SK-N-SH (cell line): ENCODE measurements around the gene PBX1. TPM values are rescaled to one million over a fixed set of nuclear protein-coding genes. Genes with fewer than 3 reads are reported as not detected.

Experiments used
- CTCF ChIA-PET: fragments of 300-600, 350-600 bp; formaldehyde crosslinking; extraction: SDS; loops from one replicate; lab custom pipeline; 2021; lab: Yijun Ruan, JAX
- POLR2A ChIA-PET: fragments of 350-600 bp; sonication (Branson Sonifier 250); formaldehyde crosslinking; extraction: SDS; loops from one replicate; lab custom pipeline; 2020; ENCODE audit warnings: antibody characterized with exemption, inconsistent platforms; lab: Yijun Ruan, JAX
- DNase-seq: peaks from one replicate; pipeline ENCODE4 v3.0.0; 2012
- H2AFZ ChIP-seq: fragments of 200-600 bp; sonication (generic); 2 replicates; pipeline ENCODE4 v1.8.1; 2016; ENCODE audit warnings: antibody characterized with exemption, mild to moderate bottlenecking, low read depth
- H3F3A ChIP-seq: fragments of 200-600 bp; sonication (generic); replicated peaks from 2 replicates; pipeline ENCODE3; 2016; ENCODE audit warnings: antibody characterized with exemption, mild to moderate bottlenecking; ENCODE audit not compliant: insufficient read depth
- H3K27ac ChIP-seq, 2 experiments: fragments of 200-500 bp in 1 of 2; fragments of 200-600 bp in 1 of 2; sonication (Bioruptor generic) in 1 of 2; sonication (generic), shearing (Covaris generic) in 1 of 2; 2 replicates each; pipeline versions ENCODE4 v1.5.1 to v1.6.1; 2014 to 2016; ENCODE audit warnings: low read depth in 2 of 2, inconsistent platforms in 1 of 2, low read length in 1 of 2, mild to moderate bottlenecking in 1 of 2, mixed read lengths in 1 of 2
- H3K27me3 ChIP-seq: fragments of 200-600 bp; sonication (generic), shearing (Covaris generic); 2 replicates; pipeline ENCODE4 v1.6.1; 2016; ENCODE audit warnings: mixed run types; ENCODE audit not compliant: insufficient read depth
- H3K36me3 ChIP-seq, 2 experiments: fragments of 200-500 bp in 1 of 2; fragments of 200-600 bp in 1 of 2; sonication (Bioruptor generic) in 1 of 2; sonication (generic) in 1 of 2; replicated peaks in 1 of 2; 2 replicates each; pipeline versions ENCODE3 to v1.5.1; 2014 to 2016; ENCODE audit warnings: low read length in 1 of 2, mild to moderate bottlenecking in 1 of 2; ENCODE audit not compliant: insufficient read depth in 2 of 2, control insufficient read depth in 1 of 2
- H3K4me1 ChIP-seq, 2 experiments: fragments of 200-500 bp in 1 of 2; fragments of 200-600 bp in 1 of 2; sonication (Bioruptor generic) in 1 of 2; sonication (generic), shearing (Covaris generic) in 1 of 2; 2 replicates each; pipeline versions ENCODE4 v1.5.1 to v1.6.1; 2014 to 2016; ENCODE audit warnings: low read depth in 1 of 2, low read length in 1 of 2, mixed run types in 1 of 2; ENCODE audit not compliant: insufficient read depth in 2 of 2, control insufficient read depth in 1 of 2
- H3K4me2 ChIP-seq: fragments of 200-600 bp; sonication (generic), shearing (Covaris generic); 2 replicates; pipeline ENCODE4 v1.6.1; 2017; ENCODE audit warnings: mixed run types
- H3K4me3 ChIP-seq, 2 experiments: fragments of 200-500 bp in 1 of 2; fragments of 200-600 bp in 1 of 2; sonication (Bioruptor generic) in 1 of 2; sonication (generic), shearing (Covaris generic) in 1 of 2; 2 replicates each; pipeline versions ENCODE4 v1.5.1 to v1.8.1; 2014 to 2016; ENCODE audit warnings: low read depth in 2 of 2, inconsistent platforms in 1 of 2, low read length in 1 of 2, mild to moderate bottlenecking in 1 of 2, mixed read lengths in 1 of 2, moderate library complexity in 1 of 2
- H3K79me2 ChIP-seq: fragments of 200-600 bp; sonication (generic); 2 replicates; pipeline ENCODE4 v1.8.1; 2017; ENCODE audit warnings: mild to moderate bottlenecking; ENCODE audit not compliant: insufficient read depth
- H3K9ac ChIP-seq: fragments of 200-600 bp; sonication (generic); 2 replicates; pipeline ENCODE4 v1.6.1; 2017; ENCODE audit warnings: mixed run types
- H3K9me2 ChIP-seq: fragments of 200-600 bp; sonication (generic); 2 replicates; pipeline ENCODE4 v1.6.1; 2017; ENCODE audit warnings: mixed run types
- H3K9me3 ChIP-seq: fragments of 200-600 bp; sonication (generic); 2 replicates; pipeline ENCODE4 v1.6.1; 2017; ENCODE audit warnings: mixed run types, mild to moderate bottlenecking, moderate library complexity
- H4K20me1 ChIP-seq: fragments of 200-600 bp; sonication (generic); 2 replicates; pipeline ENCODE4 v1.6.1; 2017; ENCODE audit warnings: mild to moderate bottlenecking, mixed run types; ENCODE audit not compliant: insufficient read depth
- IRF3 ChIP-seq: fragments of 150-350 bp; IDR thresholded peaks from 2 replicates; pipeline ENCODE4 v1.6.1; 2016; ENCODE audit warnings: mild to moderate bottlenecking, low read depth, low read length
- JUND ChIP-seq: IDR thresholded peaks from 2 replicates; pipeline ENCODE4 v1.4.0; 2012
- NFIC ChIP-seq: IDR thresholded peaks from 2 replicates; pipeline ENCODE4 v1.4.0; 2012; ENCODE audit warnings: borderline replicate concordance
- POLR2AphosphoS5 ChIP-seq: IDR thresholded peaks from 2 replicates; pipeline ENCODE4 v1.6.1; 2012; ENCODE audit warnings: low read depth, low read length
- RAD21 ChIP-seq: IDR thresholded peaks from 2 replicates; pipeline ENCODE4 v1.6.1; 2012; ENCODE audit warnings: mild to moderate bottlenecking, low read length
- RFX5 ChIP-seq: IDR thresholded peaks from 2 replicates; pipeline ENCODE4 v1.6.1; 2012; ENCODE audit warnings: mild to moderate bottlenecking, improper control_type of control experiment, low read length
- TAF1 ChIP-seq: IDR thresholded peaks from 2 replicates; pipeline ENCODE4 v1.6.1; 2012; ENCODE audit warnings: low read depth, mild to moderate bottlenecking, low read length, moderate library complexity, borderline replicate concordance
- WGBS: methylation state at CpG from one replicate; pipeline ENCODE4 v1.1.6; 2017; ENCODE audit warnings: low lambda C conversion rate; 5-methylcytosine and 5-hydroxymethylcytosine counted together
- polyA plus RNA-seq, 3 experiments: library from polyadenylated mRNA; depleted of rRNA; stranded (reverse); fragments of >200 nt; gene quantifications; 2 replicates each; pipeline ENCODE4 v1.2.3, GENCODE V29; 2012
- TF ChIP-seq, protein P1 (sequence below): IDR thresholded peaks from 2 replicates; pipeline ENCODE4 v1.6.1; 2012; ENCODE audit warnings: mild to moderate bottlenecking, low read depth, low read length, moderate library complexity
- TF ChIP-seq, protein P2 (sequence below): fragments of 200-600 bp; sonication (generic); IDR thresholded peaks from 2 replicates; pipeline ENCODE4 v1.6.1; 2017; ENCODE audit warnings: antibody characterized with exemption, mild to moderate bottlenecking, moderate library complexity

PBX1 gene
- polyA plus RNA-seq, 1 of the 3 experiments (the other 2 are of a cell fraction): 27.0 TPM

GRCh38 chr1:164576291-164577271 lies 17.6 kb downstream of the PBX1 start:
- Histone ChIP-seq H3K4me2 (no peak overlapping the region), H3K4me1 (peaks cover 0 to 4% of the 10 kb centered on the region in 2 experiments; a peak in 1 of 4 replicates), H3K27ac (no peak overlapping the region), H2AFZ (no peak overlapping the region), H3K9me3 (no peaks in the 10 kb centered on the region), H3K9me2 (no peaks in the 10 kb centered on the region), H3K9ac (no peak overlapping the region), H3K27me3 (no peaks in the 10 kb centered on the region), H3K4me3 (no peak overlapping the region), H4K20me1 (no peaks in the 10 kb centered on the region), H3F3A (no peaks in the 10 kb centered on the region), H3K36me3 (peaks cover 0 to 8% of the 10 kb centered on the region in 2 experiments), H3K79me2 (no peaks in the 10 kb centered on the region; the same call in 1 of the 2 replicates)
- POLR2A ChIA-PET: no interaction called here
- WGBS: 95% methylated on average over 66 of the region's 66 CpGs
- CTCF ChIA-PET: interaction anchor here (0.9 kb wide), 1 partner anchor 9 kb away, joined by 3 read pairs; no protein-coding TSS in a partner anchor
- no peak for TF ChIP-seq NFIC
- TF ChIP-seq RFX5: no peak
- no peak for TF ChIP-seq JUND
- no peak for TF ChIP-seq TAF1
- no peak for TF ChIP-seq RAD21
- TF ChIP-seq IRF3: no peak
- TF ChIP-seq, protein P1, sequence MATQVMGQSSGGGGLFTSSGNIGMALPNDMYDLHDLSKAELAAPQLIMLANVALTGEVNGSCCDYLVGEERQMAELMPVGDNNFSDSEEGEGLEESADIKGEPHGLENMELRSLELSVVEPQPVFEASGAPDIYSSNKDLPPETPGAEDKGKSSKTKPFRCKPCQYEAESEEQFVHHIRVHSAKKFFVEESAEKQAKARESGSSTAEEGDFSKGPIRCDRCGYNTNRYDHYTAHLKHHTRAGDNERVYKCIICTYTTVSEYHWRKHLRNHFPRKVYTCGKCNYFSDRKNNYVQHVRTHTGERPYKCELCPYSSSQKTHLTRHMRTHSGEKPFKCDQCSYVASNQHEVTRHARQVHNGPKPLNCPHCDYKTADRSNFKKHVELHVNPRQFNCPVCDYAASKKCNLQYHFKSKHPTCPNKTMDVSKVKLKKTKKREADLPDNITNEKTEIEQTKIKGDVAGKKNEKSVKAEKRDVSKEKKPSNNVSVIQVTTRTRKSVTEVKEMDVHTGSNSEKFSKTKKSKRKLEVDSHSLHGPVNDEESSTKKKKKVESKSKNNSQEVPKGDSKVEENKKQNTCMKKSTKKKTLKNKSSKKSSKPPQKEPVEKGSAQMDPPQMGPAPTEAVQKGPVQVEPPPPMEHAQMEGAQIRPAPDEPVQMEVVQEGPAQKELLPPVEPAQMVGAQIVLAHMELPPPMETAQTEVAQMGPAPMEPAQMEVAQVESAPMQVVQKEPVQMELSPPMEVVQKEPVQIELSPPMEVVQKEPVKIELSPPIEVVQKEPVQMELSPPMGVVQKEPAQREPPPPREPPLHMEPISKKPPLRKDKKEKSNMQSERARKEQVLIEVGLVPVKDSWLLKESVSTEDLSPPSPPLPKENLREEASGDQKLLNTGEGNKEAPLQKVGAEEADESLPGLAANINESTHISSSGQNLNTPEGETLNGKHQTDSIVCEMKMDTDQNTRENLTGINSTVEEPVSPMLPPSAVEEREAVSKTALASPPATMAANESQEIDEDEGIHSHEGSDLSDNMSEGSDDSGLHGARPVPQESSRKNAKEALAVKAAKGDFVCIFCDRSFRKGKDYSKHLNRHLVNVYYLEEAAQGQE: no peak
- TF ChIP-seq POLR2AphosphoS5: no peak
- TF ChIP-seq, protein P2, sequence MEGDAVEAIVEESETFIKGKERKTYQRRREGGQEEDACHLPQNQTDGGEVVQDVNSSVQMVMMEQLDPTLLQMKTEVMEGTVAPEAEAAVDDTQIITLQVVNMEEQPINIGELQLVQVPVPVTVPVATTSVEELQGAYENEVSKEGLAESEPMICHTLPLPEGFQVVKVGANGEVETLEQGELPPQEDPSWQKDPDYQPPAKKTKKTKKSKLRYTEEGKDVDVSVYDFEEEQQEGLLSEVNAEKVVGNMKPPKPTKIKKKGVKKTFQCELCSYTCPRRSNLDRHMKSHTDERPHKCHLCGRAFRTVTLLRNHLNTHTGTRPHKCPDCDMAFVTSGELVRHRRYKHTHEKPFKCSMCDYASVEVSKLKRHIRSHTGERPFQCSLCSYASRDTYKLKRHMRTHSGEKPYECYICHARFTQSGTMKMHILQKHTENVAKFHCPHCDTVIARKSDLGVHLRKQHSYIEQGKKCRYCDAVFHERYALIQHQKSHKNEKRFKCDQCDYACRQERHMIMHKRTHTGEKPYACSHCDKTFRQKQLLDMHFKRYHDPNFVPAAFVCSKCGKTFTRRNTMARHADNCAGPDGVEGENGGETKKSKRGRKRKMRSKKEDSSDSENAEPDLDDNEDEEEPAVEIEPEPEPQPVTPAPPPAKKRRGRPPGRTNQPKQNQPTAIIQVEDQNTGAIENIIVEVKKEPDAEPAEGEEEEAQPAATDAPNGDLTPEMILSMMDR: no peak
- no peak for DNase-seq
